HL-60 (cell line): ENCODE measurements around the gene L1TD1.

Experiments used
- DNase-seq, 2 experiments: peaks; one replicate each; pipeline ENCODE4 v3.0.0-alpha.2; 2010 to 2020; ENCODE audit warnings: low read depth in 1 of 2, low spot score in 1 of 2
- H3K27ac ChIP-seq: fragments of 250-450 bp; sonication (Bioruptor Pico); replicated peaks from 2 replicates; pipeline ENCODE4 v1.5.1; 2020; ENCODE audit warnings: mild to moderate bottlenecking, moderate library complexity
- H3K27me3 ChIP-seq: fragments of 250-450 bp; sonication (Bioruptor Pico); 2 replicates; pipeline ENCODE4 v1.5.1; 2021; ENCODE audit warnings: mild to moderate bottlenecking, moderate library complexity; ENCODE audit not compliant: insufficient read depth, poor library complexity, severe bottlenecking
- H3K4me3 ChIP-seq: replicated peaks from 2 replicates; pipeline ENCODE4 v1.5.1; 2011; ENCODE audit warnings: mild to moderate bottlenecking, control low read depth, low read length; ENCODE audit not compliant: insufficient read depth
- GABPA ChIP-seq: IDR thresholded peaks from 2 replicates; pipeline ENCODE4 v1.6.1; 2012; ENCODE audit warnings: low read depth
- POLR2AphosphoS5 ChIP-seq: IDR thresholded peaks from 2 replicates; pipeline ENCODE4 v1.6.1; 2012; ENCODE audit warnings: low read depth
- SPI1 ChIP-seq: IDR thresholded peaks from 2 replicates; pipeline ENCODE4 v1.6.1; 2012; ENCODE audit warnings: low read depth, mild to moderate bottlenecking, borderline replicate concordance
- TF ChIP-seq, protein P1 (sequence below): IDR thresholded peaks from 2 replicates; pipeline ENCODE4 v1.6.1; 2012; ENCODE audit warnings: low read depth; ENCODE audit not compliant: insufficient replicate concordance
- TF ChIP-seq, protein P2 (sequence below): IDR thresholded peaks from one replicate; pipeline ENCODE4 v1.5.1; 2011; ENCODE audit warnings: low read length, control low read depth, inconsistent platforms; ENCODE audit not compliant: insufficient read depth

Gene L1TD1

DNA sequence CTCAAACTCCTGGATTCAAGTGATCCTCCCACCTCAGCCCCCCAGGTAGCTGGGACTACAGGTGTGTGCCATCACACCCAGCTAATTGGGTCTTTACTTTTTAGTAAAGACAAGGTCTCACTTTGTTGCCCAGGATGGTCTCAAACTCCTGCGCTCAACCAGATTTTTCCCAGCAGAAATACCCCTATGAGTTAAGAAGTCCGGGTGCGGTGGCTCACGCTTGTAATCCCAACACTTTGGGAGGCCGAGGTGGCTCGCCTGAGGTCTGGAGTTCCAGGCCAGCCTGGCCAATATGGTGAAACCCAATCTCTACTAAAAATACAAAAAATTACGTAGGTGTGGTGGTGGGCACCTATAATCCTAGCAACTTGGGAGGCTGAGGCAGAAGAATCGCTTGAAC lies 6.5 kb upstream of the L1TD1 start:
- Histone ChIP-seq H3K27me3 (no peaks in the 10 kb centered on the region), H3K4me3 (no peak overlapping the region), H3K27ac (no peak overlapping the region)
- no peak for TF ChIP-seq SPI1
- no peak for DNase-seq

DNA sequence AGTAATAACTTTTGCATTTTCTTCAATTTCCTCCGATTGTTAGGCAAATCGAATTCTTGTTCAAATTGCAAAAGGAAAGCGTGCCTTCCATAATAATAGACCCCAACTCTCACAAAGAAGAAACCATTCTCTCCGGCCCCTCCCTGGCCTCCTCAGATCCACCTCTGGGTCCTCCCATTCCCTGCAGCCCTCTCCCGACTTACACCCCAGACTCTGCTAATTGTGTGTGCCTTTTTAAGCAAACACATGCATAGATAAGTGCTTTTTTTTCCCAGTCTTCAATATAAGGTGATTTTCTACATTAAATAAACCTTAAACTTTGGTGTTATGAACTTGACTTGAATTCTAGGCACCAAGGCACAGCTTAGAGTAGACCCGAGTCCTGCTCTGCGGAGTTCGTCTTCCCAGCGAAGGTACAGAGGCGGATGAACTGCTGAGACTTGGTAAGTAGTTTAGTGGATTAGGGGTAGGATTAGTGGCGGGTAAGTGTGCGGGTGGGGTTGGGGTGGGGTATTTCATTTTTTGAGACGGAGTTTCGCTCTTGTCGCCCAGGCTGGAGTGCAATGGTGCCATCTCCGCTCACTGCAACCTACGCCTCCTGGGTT lies 1.5 kb downstream of the L1TD1 start:
- no peak for TF ChIP-seq SPI1
- no peak for TF ChIP-seq POLR2AphosphoS5
- TF ChIP-seq GABPA = no peak
- TF ChIP-seq, protein P1, sequence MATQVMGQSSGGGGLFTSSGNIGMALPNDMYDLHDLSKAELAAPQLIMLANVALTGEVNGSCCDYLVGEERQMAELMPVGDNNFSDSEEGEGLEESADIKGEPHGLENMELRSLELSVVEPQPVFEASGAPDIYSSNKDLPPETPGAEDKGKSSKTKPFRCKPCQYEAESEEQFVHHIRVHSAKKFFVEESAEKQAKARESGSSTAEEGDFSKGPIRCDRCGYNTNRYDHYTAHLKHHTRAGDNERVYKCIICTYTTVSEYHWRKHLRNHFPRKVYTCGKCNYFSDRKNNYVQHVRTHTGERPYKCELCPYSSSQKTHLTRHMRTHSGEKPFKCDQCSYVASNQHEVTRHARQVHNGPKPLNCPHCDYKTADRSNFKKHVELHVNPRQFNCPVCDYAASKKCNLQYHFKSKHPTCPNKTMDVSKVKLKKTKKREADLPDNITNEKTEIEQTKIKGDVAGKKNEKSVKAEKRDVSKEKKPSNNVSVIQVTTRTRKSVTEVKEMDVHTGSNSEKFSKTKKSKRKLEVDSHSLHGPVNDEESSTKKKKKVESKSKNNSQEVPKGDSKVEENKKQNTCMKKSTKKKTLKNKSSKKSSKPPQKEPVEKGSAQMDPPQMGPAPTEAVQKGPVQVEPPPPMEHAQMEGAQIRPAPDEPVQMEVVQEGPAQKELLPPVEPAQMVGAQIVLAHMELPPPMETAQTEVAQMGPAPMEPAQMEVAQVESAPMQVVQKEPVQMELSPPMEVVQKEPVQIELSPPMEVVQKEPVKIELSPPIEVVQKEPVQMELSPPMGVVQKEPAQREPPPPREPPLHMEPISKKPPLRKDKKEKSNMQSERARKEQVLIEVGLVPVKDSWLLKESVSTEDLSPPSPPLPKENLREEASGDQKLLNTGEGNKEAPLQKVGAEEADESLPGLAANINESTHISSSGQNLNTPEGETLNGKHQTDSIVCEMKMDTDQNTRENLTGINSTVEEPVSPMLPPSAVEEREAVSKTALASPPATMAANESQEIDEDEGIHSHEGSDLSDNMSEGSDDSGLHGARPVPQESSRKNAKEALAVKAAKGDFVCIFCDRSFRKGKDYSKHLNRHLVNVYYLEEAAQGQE = no peak
- TF ChIP-seq, protein P2, sequence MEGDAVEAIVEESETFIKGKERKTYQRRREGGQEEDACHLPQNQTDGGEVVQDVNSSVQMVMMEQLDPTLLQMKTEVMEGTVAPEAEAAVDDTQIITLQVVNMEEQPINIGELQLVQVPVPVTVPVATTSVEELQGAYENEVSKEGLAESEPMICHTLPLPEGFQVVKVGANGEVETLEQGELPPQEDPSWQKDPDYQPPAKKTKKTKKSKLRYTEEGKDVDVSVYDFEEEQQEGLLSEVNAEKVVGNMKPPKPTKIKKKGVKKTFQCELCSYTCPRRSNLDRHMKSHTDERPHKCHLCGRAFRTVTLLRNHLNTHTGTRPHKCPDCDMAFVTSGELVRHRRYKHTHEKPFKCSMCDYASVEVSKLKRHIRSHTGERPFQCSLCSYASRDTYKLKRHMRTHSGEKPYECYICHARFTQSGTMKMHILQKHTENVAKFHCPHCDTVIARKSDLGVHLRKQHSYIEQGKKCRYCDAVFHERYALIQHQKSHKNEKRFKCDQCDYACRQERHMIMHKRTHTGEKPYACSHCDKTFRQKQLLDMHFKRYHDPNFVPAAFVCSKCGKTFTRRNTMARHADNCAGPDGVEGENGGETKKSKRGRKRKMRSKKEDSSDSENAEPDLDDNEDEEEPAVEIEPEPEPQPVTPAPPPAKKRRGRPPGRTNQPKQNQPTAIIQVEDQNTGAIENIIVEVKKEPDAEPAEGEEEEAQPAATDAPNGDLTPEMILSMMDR = no peak
- Histone ChIP-seq H3K27me3 (no peaks in the 10 kb centered on the region), H3K4me3 (no peak overlapping the region), H3K27ac (no peak overlapping the region)
- DNase-seq = no peak

DNA sequence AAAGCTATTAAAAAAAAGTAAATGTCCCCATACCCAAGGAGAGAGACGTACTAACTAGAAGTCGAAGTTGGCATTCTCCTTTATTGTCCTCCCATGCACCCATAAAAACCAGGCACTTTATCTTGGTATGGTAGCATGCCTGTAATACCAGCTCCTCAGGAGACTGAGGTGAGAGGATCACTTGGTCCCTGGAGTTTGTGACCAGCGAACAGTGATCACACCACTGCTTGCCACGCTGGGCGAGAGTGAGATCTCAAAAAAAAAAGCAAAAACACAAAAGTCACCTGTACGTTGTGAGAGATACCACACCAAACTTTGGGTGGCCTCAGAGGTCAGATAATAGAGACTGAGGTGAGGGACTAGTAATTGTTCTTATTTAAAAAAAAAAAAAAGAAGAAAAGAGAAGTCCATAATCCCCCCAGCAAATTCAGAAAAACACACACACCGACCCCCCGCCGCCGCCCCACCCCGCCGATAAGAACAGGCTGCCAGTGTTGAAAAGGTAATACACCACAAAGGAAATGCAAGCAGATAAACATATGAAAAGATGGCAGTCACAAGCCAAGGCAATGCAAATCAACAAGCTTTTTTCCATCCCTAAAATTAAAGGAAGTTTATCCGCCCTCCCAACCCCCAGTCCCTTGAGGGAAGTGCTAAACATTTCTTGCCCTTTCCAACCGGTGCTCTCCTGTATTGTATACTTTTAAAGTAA lies 3.6 kb downstream of the L1TD1 start:
- TF ChIP-seq GABPA (no peak), SPI1 (no peak), POLR2AphosphoS5 (no peak)
- TF ChIP-seq, protein P2 = no peak
- TF ChIP-seq, protein P1 = no peak
- DNase-seq = no peak
- Histone ChIP-seq H3K27me3 (no peaks in the 10 kb centered on the region), H3K27ac (no peak overlapping the region), H3K4me3 (no peak overlapping the region)

DNA sequence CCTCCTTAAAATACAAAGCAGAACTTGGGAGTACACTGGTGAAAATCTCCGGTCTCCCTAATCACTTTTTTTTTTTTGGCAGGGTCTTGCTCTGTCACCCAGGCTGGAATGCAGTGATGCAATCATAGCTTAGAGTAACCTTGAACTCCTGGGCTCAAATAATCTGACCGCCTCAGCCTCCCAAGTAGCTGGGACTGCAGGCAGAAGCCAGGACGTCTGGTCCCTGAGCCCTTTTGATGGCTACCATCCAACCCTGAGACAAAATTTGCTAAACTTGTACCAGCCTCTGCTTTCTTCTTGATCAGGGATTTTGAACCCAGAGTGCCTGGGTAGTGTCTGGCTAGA lies 4.1 kb downstream of the L1TD1 start:
- DNase-seq = no peak
- TF ChIP-seq, protein P1 = no peak
- TF ChIP-seq POLR2AphosphoS5 (no peak), GABPA (no peak), SPI1 (no peak)
- TF ChIP-seq, protein P2 = no peak
- Histone ChIP-seq H3K4me3 (no peak overlapping the region), H3K27me3 (no peaks in the 10 kb centered on the region), H3K27ac (no peak overlapping the region)
